Activated CD8-positive, alpha-beta memory T cell treated with anti-CD3 and anti-CD28 coated beads, Interleukin-2, amount 50 U/mL, for 4 hours (primary cell): ENCODE measurements around the gene FBXO42.
"Not testable (repeated sequence)": the region's sequence is repeated elsewhere in the genome, so short reads cannot be mapped to it uniquely, and the experiment has no call there.

Experiments used
- DNase-seq: peaks from one replicate; pipeline ENCODE4 v3.0.0-alpha.2; 2020

The FBXO42 gene

DNA sequence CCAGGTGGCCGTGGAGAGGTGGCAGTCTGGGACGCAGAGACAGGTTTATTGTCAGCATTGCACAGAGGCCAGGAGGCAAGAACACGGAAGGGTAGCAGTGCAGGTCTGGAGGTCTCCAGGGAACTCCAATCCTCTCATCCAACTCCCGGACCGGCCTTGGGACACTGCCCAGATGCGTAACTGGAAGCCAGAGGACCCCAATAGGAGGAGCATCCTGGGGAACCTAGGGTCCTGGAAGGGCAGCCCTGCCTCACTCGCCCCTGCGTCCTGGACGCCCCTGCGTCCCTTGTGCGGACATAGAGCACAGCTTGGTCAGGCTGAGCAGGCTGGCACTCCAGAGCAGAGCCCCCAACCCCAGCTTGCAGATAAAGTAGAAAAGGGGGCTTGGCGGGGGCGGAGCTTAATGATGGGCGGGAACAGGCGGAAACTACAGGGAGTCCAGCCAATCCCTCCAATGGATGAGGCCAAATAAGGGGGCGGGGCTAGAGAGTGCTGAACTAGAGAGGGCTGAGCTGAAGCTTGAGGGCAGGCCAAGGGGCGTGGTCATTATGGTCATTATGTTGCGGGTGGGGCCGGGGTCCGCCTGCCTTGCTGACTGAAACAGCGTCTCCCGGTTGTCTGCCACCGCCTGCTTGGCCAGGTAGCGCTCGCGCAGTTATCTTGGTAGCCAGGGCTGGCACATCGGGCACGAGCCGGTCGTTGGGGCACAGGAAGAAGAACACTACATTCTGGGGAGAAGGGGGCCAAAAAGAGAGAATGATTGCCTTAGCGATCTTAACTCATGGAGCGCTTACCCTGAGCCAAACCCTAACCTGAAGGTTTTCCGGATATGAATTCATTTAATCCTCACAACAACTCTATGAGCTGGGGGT is 136.2 kb downstream of the FBXO42 start:
- peak; percentile 49 for DNase-seq

DNA sequence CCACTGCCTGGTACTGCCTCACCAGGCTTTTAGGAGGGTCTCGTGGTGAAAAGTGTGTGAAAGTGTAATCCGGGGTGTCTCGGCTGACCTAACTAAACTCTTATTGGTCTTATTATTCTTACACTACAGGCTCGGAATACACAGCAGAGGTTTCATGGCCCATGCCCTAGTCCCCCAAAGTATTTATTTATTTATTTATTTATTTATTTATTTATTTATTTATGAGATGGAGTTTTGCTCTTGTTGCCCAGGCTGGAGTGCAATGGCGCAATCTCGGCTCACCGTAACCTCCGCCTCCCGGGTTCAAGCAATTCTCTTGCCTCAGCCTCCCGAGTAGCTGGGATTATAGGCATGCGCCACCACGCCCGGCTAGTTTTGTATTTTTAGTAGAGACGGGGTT is 137.0 kb downstream of the FBXO42 start:
- DNase-seq, result not testable (repeated sequence)

DNA sequence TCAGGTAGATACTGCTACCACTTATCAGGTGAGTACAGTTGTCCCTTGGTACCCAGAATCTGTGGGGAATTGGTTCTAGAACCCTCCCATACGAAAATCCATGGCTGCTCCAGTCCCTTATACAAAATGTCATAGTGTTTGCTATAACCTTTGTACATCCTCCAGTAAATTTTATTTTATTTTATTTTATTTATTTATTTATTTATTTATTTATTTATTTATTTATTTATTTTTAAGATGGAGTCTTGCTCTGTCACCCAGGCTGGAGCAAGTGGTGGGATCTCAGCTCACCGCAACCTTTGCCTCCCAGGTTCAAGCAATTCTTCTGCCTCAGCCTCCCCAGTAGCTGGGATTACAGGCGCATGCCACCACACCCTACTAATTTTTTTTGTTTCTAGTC is 138.7 kb downstream of the FBXO42 start:
- DNase-seq, result not testable (repeated sequence)

DNA sequence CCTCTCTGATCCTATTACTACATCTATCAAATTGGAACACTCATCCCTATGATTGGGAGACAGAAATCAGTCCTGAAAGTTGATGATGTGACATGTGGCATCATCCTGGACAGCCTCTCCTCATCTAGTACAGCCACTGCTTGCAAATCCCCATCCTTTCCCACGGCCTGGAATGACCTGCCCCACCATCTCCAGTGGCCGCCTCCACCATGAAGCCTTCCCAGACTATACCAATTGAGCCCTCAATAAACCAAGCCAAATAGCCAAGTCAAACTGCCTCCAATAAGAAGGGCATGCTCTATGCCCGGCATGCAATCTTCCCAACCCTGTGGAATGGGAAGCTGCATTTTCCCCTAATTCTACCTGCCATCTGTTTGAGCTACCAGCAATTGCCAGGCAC is 139.3 kb downstream of the FBXO42 start:
- DNase-seq, result no peak

DNA sequence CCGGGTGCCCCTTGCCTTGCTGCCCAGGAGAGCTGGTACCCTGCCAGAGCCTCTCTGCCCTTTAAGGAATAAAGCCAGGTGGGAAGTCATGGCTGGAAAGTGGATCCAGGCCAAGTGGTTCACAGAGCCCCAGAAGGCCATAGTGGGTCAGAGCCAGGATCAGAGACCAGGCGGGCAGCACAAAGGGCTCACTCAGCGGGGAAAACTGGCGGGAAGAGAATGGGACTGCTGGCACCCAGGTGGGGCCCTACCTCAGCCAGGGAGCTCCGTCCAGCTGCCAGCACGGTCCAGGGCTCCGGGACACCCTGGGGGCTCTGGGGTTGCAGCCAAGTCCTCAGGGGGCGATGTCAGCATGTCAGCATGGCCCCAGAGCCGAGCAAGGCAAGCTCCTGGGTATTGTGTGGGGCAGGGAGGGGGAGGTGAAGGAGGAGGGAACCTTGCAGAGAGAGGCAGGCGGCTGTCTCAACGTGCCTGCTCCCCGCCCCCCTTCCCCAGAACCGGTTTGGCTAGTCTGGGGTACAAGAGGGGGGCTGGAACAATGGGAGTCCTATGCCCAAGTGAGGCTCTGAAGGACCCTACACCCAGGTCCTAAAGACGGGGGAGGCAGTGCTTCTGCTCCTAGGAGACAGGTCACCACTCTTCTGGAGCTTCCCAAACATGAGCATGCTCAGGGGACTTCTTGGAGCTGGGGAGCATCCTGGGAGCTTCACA is 139.9 kb downstream of the FBXO42 start, which contains the start of gene ARHGEF19:
ARHGEF19 (minus strand) TSS at position 402 of the 711 bp plus-strand sequence. CDS start 3,598 bp downstream, outside the sequence.
- no peak for DNase-seq

DNA sequence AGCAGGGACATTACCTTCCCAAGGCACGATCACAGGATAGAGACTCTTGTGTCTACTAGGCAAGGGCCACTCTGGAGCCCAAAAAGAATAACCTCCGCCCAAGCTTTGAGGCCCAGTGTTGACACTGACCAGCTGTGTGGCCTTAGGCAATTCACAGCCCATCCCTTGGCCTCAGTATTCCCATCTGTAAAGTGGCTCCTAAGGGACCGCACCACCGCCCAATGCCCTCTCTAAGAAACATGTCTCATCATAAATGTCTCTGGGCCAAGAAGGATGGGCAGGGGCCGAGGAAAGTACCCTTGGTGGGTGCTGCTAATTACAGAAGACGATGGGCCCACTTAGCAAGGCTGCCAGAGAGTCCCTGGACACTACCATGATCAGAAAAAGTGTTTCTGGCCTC is 140.5 kb downstream of the FBXO42 start:
- no peak for DNase-seq

DNA sequence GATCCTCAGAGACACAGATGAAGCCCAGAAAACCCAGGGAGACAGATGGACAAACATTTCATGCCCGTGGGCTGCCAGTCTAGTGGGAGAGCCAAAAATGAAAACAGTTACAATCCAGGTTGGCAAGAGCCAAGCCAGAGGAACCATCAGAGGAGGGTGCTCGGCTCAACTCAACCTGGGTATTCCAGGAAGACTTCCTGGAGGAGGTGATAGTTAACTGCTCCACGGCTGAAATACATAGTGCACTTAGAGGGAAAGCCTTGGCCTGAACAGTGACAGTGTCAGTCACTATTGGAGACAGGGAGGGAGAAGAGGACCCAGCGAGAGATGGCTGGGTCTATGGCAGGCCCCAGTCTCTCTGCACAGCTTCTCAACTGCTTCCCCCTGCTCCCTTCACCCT is 141.7 kb downstream of the FBXO42 start:
- no peak for DNase-seq

DNA sequence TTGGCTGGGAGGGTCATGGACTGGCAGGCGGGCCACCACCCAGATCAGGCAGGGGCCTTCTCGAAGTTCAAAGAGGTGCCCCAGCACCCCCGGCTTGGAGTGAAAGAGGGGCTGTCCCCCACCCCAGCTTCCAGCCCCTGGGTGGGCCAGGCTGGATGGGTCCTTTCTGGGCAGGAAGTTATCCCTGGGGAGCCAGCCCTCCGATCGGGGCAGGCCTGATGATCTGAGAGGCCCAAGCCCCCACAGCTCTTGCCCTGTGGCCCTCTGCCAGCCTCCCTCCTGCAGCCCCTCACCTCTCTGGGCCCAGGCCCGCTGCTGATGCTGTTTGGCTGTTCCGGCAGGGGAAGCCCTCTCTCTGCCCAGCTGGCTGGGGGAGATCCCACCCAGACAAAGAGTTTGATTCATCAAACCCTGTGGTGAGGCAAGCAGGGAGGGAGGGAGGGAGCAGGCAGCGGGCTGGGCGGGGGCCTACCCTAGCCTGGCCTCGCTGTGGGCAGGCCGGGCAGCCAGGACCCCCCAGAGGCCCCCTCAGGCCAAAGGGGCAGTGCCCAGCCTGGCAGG is 142.4 kb downstream of the FBXO42 start:
- no peak for DNase-seq

DNA sequence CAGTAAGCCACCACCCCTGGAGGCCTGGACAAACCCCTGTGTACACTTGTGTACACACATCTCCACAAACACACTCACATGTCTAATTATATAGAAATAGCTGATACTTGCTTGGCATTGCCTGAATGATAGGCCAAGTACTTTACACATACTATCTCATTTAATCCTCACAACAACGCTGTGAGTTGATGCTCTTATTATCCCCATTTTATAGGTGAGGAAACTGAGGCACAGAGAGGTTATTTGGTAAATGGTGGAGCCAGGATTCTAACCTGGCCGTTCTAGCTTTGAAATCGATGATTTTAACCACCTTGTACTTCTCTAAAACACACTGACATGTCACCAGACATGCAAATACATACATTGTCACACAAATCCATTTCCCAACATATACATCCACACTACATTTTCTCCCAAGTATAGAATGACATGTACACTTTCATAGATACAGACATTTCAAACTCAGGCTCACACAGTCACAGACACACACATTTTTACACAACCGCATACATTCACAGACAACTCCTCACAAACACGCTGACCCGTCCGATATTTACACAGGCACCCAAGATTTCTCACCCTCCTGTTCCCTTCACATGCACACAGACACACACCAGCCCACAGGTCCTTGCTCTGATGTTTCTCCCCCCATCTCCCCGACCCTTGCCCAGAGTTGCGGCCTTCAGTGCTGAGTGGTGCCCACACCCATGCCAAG is 143.0 kb downstream of the FBXO42 start:
- DNase-seq, result no peak

DNA sequence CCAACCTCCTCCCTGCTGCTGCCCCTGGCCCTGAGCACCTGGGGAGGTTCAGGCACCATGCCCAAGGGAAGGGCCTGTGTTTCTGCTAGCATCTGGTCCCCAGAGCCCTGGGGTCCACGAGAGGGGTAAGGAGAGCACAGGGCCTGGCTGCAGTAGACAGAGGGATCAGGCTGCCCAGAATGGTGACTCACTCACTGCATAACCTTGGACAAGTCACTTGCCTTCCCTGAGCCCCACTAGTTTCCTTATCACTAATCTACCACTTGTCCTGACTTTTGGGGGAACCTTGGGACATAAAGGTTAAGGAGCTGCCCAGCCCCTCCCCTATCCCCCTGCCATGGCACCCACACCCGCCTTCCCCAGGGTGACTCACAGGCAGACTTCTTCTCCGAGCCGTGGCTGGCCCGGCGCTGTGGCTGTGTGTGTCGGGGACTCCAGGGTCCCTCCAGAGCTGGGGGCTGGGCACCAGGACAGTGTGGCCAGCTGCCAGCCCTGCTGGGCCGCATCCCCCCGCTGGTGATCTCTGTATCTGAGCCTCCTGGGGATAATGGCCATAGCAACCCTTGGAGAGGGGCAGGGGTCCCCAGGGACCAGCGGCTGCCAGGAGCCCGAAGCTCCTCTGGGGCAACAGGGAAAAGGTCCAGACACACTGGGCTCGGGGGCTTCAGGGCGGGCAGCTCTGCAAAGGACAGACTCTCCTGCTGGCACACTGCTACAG is 143.9 kb downstream of the FBXO42 start:
- DNase-seq, result no peak

DNA sequence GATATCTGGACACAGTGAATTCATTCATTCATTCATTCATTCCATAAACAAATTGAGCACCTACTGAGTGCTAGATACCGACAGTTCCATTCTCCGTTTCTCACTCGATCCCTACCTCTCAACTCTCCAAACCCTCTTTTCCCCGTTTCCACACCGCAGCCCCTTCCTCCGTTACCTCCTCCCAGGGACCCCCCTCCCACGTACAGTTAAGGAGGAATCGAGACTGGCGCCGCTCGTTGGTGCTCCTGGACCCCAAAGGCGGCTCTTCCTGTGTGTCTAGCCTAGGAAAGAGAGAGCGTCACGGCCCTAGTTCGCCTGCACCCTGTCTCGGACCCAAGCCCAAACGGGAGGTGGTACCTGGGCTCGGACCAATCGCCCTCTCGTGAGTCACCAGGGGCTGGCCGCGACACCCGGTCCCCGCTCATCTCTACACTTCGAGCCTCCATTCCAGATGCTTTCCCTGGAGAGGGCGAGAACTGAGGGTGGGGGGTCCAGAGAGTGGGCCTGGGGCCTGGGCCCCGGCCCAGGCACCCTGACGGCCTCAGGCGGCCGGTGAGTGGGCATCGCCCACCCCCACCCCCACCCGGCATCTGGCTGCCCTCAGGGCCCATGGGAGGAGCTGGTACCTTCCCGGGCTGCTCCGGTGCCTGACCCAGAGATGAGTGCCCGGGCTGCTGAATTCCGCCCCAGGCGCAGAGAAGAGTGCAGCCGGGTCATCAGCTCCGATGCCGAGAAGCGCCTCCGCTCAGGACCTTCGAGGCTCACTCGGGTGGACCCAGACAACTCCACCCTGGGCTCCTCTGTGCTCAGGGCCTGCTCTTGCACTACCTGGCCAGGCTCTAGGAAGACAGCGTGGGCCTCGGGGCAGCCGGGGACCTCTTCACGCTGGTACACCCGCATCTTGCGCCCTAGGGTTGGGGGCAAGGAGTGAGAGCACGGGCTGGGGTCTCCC is 144.7 kb downstream of the FBXO42 start:
- no peak for DNase-seq

DNA sequence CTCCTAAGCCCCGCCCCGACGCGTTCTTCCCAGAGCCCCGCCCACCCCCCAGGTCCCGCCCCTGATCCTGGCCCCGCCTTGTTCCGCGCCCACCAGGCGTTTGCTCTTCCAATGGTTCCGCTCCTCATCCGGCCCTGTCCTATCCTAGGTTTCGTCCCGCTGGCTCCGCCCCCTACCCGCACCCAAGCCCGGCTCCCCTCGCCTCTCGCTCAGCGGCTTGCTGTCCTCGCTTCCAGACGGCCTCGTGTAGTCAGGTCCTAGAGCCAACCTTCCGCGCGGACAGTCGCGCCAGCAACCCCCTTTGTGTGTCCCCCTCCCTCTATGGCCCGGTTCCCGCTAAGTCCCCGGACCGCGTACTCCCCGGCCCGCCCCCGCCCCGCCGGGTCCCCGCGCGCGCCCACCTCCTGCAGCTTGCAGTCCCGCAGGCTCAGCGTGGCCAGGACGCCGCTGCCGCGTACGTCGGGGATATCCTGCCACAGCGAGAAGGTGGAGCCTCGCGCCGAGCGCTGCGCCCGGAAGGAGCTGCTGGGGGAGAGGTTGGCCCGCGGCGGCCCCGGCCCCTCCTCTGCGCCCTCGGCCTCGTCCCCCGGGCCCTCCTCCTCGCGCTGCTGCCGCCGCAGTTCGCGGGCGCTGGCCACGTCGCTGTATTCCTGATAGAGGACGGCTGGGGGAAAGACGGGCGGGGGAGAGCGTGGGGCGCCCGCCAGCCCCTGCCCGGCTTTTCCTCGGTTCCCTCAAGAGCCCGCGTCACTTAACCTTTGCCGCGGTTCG is 145.5 kb downstream of the FBXO42 start:
- DNase-seq, result peak; percentile 92

DNA sequence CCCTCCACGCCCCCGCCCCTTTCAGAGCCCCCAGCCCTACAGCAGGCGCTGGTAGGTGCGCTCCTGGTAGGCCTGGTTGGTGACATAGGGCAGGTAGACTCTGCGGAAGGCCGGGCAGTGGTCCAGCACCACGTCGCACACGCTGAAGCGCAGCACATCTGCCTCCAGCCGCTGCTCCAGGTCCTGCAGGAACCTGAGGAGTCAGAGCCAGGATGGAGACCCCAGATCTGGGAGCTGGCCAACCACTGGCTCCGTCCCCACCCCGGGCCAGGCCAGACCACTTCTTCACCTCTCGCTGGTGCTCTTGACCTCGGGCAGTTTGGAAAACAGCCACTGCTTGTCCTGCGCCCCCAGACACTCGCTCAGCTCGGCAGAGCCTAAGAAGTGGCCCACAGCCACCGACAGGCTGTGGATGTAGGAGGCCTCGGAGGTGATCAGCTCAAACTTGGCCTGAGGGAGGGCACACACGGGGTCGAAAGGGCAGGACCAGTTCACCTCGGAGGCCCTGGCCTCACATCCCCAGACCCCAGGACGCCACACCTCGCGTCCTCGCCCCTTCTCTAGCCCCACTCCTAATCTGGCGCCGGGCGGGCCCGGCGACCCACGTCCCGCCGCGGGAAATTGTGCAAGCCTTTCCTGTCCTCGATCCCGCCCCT is 146.3 kb downstream of the FBXO42 start:
- DNase-seq, result no peak

DNA sequence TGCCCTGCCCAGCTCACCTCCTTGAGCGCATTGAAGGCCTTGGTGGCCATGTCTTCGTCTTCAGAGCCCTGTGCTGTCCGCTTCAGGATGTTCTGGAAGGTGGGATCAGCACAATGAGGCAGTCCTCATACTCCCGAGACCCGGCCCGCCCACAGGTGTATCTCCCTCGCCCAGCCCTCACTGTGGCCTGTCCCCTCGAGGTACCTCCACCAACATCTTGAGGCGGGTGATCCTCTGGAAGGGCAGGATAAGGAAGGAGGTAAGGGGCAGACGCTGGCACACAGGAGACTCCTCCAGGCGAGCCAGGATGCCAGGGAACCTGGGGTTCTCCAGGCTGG is 147.0 kb downstream of the FBXO42 start:
- DNase-seq, result no peak

DNA sequence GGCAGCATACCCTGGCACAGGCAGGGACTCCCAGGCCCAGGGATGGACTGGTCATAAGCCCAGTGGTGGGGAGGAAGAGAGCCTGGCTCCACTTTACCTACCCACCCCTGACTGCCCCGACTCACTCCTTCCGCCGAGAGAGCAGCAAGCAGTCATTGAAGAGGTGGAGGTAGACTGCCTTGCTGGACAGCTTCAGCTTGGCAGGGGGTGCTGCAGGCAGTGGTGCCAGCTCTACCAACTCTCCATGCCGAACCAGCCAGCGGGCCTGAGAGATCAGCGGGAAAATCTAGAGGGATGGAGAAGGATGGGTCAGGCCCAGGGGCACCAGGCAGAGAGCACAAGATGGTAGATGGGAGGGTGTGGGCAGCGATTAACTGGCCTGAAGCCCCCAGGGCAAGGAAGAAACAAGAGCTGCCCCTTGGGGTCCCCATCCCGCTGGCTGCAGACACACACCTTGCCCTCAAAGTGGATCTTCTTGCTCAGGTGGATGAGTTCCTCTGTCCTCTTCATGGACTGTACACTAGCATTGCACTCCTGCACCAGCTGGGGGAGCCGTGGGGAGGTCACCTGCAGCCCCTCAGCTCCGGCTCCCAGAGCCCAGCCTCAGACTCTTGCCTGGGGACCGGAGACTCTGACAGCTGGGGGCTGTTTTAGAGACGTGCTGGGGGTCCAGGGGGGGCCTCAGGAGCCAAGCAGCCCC is 147.5 kb downstream of the FBXO42 start:
- DNase-seq, result peak; percentile 47

DNA sequence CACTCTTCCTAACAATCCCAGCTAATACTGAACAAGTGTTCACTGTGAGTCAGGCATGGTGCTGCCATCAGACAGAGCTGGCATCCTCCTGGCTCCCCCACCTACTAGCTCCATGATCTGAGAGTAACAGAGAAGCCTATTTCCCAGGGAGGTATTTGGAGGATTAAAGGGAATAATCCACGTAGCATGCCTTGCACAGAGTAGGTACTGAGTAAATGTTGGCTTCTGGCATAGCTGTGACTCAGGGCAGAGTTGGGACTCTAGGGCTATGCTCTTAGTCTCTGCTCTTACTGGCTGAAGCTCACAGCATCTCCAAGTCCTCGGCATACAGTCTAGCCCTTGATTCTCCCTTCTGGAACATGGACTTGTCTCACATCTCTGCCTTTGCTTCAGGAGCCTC is 148.1 kb downstream of the FBXO42 start:
- DNase-seq, result no peak

DNA sequence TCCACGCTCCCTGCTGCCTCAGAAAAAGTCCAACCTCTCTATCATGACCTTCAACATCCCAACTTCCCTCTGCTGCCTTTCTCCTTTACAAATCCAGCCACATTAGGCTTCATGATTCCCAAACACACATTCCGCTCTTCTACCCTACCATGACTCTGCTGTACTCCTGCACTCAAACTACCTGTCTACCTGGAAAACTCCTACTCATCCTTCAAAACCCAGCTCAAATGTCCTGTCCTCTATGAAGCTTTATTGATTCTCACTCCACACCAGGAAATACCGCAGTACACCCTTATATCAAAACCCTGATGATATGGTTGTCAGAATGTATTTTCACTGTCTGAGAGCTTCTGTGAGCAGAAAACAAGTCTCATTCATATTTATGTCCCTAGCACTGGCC is 148.7 kb downstream of the FBXO42 start:
- DNase-seq, result no peak

DNA sequence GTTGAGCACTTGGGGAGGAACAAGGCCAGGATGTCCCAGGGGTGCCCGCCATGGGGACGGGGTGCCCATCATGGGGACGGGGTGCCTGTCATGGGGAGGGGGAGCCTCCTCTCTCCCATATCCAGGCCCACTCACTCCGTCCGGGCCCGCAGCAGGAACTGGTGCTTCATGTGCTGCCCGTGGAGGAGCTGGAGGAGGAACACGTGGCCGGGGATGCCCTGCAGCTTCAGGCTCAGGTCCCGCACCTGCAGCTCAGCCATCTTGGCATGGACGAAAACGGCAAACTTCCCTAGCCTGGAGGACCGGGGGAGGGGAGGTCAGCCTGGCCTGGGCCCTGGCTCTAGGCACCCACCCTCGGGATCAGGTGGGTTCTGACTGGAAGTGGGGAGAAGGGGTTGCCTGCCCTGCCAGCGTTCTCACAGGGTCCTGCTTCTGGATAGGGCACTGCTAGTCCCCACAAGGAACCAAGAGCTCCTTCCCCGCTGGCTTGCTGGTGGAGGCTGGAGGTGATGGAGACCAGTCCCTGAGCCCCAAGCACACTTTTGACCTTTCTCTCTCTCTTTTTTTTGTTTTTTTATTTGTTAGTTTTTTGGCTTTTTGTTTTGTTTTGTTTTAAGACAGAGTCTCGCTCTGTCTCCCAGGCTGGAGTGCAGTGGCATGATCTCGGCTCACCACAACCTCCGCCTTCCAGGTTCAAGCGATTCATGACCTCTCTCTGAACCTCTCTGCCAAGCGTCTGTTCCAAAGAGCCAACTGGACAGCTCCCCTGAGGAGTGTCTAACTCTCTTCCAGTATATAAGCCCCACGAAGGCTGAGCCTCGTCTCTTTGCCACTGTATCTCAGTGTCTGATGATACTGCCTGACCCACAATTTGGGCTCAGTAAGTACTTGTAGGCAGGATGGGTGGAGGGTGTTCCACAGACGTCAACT is 149.7 kb downstream of the FBXO42 start:
- no peak for DNase-seq
